ENCODE measurements around the gene SPATA31A5. TPM values are rescaled to one million over a fixed set of nuclear protein-coding genes. Genes with fewer than 3 reads are reported as not detected.

SPATA31A5 gene
- total RNA-seq, result not detected in 2 replicates

GRCh38 chr9:60914107-60914506, at the start of gene SPATA31A5:
Gene SPATA31A5, plus strand, starts transcription at chr9:60914407. Its CDS starts 29 bp downstream, at chr9:60914436.

All from cardiac ventricle fibroblast (primary cell).